Spleen (tissue), 7 donors: ENCODE data around the gene EEF1AKMT4.

Experiments used
- POLR2A ChIP-seq, 3 donors: fragments of 450-650 bp; IDR thresholded peaks; one replicate each; pipeline ENCODE4 v1.5.1; 2017; ENCODE audit warnings: antibody characterized with exemption in 3 of 3, mild to moderate bottlenecking in 1 of 3
- POLR2AphosphoS5 ChIP-seq, 3 donors: sonication (generic); formaldehyde crosslinking; IDR thresholded peaks; one replicate each; pipeline ENCODE4 v1.5.1; 2017; ENCODE audit warnings: antibody characterized with exemption in 3 of 3
- TF ChIP-seq, protein P1 (sequence below), 11 experiments: fragments of 200-600 bp in 7 of 11; fragments of 450-650 bp in 4 of 11; sonication (generic) in 4 of 11; IDR thresholded peaks in 8 of 11; conservative IDR thresholded peaks in 3 of 11; 1 replicate in 7 of 11; 2 replicates in 4 of 11; pipeline versions ENCODE4 v1.4.0 to v1.8.0; 2016 to 2021; ENCODE audit warnings: antibody characterized with exemption in 11 of 11, inconsistent platforms in 4 of 11, mild to moderate bottlenecking in 1 of 11
- donor health status: DM: no; HTN: no; CAD: no; lungs with moderate emphysema.
- donor health status: DM: no; HTN: no; CAD: no.
- donor health status: DM: no; HTN: no; CAD: no.

GRCh38 chr3:184239221-184239620 lies 10.3 kb upstream of the EEF1AKMT4 start:
- TF ChIP-seq, protein P1, sequence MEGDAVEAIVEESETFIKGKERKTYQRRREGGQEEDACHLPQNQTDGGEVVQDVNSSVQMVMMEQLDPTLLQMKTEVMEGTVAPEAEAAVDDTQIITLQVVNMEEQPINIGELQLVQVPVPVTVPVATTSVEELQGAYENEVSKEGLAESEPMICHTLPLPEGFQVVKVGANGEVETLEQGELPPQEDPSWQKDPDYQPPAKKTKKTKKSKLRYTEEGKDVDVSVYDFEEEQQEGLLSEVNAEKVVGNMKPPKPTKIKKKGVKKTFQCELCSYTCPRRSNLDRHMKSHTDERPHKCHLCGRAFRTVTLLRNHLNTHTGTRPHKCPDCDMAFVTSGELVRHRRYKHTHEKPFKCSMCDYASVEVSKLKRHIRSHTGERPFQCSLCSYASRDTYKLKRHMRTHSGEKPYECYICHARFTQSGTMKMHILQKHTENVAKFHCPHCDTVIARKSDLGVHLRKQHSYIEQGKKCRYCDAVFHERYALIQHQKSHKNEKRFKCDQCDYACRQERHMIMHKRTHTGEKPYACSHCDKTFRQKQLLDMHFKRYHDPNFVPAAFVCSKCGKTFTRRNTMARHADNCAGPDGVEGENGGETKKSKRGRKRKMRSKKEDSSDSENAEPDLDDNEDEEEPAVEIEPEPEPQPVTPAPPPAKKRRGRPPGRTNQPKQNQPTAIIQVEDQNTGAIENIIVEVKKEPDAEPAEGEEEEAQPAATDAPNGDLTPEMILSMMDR (IDR thresholded peaks at IDR 0.05 in 8 of 11, conservative IDR thresholded peaks at IDR 0.05 in 3 of 11), result no peak
- TF ChIP-seq POLR2AphosphoS5 (IDR thresholded peaks at IDR 0.05) (no peak), POLR2A (IDR thresholded peaks at IDR 0.05) (no peak)
